ENCODE data around the gene RAMP1.
"Not testable (repeated sequence)": the region's sequence is repeated elsewhere in the genome, so short reads cannot be mapped to it uniquely, and the experiment has no call there.

The RAMP1 gene

GRCh38 chr2:237866101-237866621 is 6.7 kb downstream of the RAMP1 start:
- no peak overlapping the region for H3K4me3 ChIP-seq (replicated peaks in 1 of 2; ENCODE audit: low read depth in 2 of 2, low read length in 2 of 2)
- DNase-seq (ENCODE audit: low read depth in 2 of 2), result peak; percentile 44 to 57

GRCh38 chr2:237867465-237867864 is 8.0 kb downstream of the RAMP1 start:
- no peak for TF ChIP-seq CTCF (IDR thresholded peaks at IDR 0.05; ENCODE audit: low read depth, low read length)
- no peak for DNase-seq (ENCODE audit: low read depth in 2 of 2)
- no peak overlapping the region for H3K4me3 ChIP-seq (replicated peaks in 1 of 2; ENCODE audit: low read depth in 2 of 2, low read length in 2 of 2)

More at GRCh38 chr2:237866101-237866621, 6.7 kb downstream of the RAMP1 start:
- no peak for TF ChIP-seq CTCF (IDR thresholded peaks at IDR 0.05; ENCODE audit: low read depth, low read length)

GRCh38 chr2:237868074-237868473 is 8.7 kb downstream of the RAMP1 start:
- not testable (repeated sequence) for H3K4me3 ChIP-seq (replicated peaks in 1 of 2; ENCODE audit: low read depth in 2 of 2, low read length in 2 of 2); DNase-seq (ENCODE audit: low read depth in 2 of 2)

- no peak for TF ChIP-seq CTCF (IDR thresholded peaks at IDR 0.05; ENCODE audit: low read depth, low read length)
- peak; percentile 40 to 83 for DNase-seq (ENCODE audit: low read depth in 2 of 2)
- no peak overlapping the region for H3K4me3 ChIP-seq (replicated peaks in 1 of 2; ENCODE audit: low read depth in 2 of 2, low read length in 2 of 2)
Observed at GRCh38 chr2:237868631-237869342, 9.4 kb downstream of the RAMP1 start.

GRCh38 chr2:237869343-237870102 is 10.1 kb downstream of the RAMP1 start:
- no peak for DNase-seq (ENCODE audit: low read depth in 2 of 2)
- no peak for TF ChIP-seq CTCF (IDR thresholded peaks at IDR 0.05; ENCODE audit: low read depth, low read length)

GRCh38 chr2:237870126-237870525 is 10.7 kb downstream of the RAMP1 start:
- TF ChIP-seq CTCF (IDR thresholded peaks at IDR 0.05; ENCODE audit: low read depth, low read length), result no peak
- no peak for DNase-seq (ENCODE audit: low read depth in 2 of 2)
- no peak overlapping the region for H3K4me3 ChIP-seq (replicated peaks in 1 of 2; ENCODE audit: low read depth in 2 of 2, low read length in 2 of 2)

More at GRCh38 chr2:237869343-237870102, 10.1 kb downstream of the RAMP1 start:
- no peak overlapping the region for H3K4me3 ChIP-seq (replicated peaks in 1 of 2; ENCODE audit: low read depth in 2 of 2, low read length in 2 of 2)

All from cardiac fibroblast (primary cell).